GM19372 (cell line): ENCODE data around the gene MTR.

Experiments
- ATAC-seq: cut with Tn5 transposase; IDR thresholded peaks from one replicate; pipeline ENCODE4 v1.9.1; 2021; ENCODE audit warnings: mild to moderate bottlenecking, low read depth, moderate library complexity; ENCODE audit not compliant: unreplicated experiment

MTR gene

DNA sequence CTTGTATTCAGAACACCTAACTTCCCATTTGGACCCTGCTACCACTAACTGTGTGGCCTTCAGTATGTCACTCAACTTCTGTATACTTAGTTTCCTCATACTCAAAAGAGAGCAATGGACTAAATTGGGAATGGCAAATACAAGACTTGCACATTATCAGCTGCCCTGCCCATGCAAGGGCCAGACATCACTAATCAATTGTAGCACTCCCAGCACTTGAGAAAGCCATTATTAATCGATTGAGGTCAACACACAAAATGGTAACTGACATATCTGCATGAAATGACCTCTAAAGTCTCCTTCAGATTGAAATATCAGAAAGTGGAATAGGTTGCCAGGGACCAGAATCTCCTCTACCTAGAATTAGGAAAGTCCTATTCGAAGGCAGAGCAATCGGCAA, 149.9 kb downstream of the MTR start:
- no peak for ATAC-seq

DNA sequence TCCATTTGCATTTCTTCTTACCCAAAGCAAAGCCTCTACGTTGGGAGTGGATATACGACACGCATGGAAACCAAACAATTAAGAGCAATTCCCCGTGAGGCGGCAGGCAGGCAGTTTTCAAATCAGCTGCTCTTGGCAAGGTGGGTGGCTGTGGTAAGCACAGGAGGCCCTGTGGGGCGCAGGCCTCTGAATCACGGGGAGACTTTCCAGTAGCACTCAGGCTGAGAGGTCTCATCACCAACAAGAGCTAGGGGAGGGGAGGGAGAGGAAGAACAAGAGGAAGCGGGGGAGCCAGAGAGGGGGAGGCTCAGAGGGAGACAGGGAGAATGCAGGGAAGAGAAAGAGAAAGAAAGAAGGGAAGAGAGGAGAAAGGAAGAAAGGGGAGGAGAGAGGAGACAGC, 152.7 kb downstream of the MTR start:
- no peak for ATAC-seq

DNA sequence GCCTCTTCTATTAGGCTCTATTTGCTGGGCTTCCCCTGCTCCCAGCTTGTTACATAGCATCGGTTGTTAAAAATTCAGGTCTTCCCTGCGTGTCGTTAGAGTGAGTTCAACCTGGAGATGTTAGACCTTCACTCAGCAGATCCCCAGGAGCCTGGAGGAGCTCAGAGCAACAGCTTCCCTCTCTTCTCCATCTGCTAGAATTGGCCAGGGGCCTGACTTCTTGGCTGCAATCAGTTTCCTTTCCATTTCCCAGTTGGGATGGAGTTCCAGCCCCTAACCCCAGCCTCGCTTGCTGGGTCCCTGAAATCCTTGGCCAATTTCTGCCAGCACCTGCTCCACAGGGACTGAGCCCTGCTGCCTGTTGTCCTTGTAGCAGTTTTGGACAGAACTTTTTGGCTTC, 153.3 kb downstream of the MTR start:
- ATAC-seq: no peak

DNA sequence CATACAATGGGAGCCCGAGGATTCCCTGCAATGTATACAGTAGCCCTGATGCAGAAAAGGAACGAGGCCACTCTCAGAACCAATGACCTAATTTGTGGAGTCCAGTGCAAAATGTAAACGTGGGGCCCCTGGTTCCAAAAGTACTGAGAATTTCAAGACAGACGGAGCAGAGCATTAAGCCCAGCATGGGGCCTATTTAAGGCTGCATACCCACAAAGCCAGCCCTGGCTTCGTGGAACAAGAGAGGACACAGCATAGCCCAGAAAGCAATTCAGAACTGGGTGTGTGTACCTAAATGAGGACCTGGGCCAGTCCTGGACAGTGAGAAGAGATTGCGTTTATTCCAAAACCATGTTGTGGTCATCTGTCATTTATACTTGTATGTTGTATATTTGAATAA, 153.9 kb downstream of the MTR start:
- ATAC-seq: no peak

DNA sequence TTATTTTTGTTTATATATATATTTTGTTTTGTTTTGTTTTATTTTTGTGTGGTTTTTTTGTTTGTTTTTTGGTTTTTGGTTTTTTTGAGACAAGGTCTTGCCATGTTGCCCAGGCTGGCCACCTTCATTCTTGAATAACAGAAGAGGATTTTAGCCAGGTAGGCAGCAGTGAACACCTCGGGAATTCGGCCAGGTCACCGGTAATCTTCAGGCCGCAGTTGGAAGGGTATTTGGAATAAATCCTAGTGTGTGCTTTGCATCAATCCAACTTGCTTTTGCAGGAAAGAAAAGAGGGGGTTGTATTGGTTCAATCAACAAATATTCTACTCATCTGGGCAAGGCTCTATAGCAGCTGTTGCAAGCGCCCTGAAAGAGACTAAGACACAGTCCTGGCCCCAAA, 155.3 kb downstream of the MTR start:
- ATAC-seq: no peak

DNA sequence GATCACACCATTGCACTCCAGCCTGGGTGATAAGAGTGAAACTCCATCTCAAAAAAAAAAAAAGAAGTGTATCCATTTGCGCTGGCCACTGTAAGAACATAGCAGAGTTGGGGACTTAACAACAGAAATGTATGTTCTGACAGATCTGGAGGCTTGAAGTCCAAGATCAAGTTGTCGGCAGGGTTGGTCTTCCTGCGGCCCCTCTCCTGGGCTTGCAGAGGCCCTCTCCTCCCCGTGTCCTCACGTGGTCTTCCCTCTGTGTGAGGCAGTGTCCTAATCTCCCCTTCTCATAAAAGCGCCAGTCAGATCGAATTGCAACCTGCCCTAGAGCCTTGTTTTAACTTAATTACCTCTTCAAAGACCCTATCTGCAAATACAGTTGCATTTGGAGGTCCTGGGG, 156.6 kb downstream of the MTR start:
- ATAC-seq: no peak

DNA sequence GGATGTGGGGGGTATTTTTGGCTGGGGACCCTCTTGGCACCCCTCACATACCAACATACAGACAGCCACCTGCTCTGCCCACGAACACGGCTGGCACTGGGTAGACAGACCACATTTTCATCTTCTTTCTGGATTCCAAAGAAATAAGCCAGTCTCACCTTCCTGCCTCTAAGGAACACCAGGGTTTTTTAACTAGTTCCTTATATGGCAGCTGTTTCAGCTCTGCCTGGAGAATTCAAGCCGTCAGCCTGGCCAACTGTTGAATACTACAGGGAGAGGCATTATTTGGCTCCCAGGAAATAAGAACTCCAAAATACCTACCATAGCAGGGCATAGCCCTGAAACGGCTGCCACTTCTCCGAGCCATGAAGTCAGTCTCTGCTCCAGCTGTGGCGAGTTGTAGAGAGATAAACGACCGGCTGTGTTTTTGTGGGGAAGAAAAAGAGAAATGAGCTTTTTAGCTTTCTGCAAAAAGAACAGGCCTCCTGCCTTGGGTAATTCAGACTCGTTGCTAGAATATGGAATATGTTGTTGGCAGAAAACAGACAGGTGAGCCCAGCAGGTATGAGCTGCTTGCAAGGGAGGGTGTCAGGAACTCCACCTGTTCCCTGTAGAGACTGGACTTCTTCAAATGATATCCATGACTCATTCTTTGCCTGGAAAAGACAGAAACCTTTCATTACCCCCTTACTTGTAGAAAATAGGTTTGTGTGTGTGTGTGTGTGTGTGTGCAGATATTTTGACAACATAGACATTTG, 157.3 kb downstream of the MTR start:
- ATAC-seq: no peak

DNA sequence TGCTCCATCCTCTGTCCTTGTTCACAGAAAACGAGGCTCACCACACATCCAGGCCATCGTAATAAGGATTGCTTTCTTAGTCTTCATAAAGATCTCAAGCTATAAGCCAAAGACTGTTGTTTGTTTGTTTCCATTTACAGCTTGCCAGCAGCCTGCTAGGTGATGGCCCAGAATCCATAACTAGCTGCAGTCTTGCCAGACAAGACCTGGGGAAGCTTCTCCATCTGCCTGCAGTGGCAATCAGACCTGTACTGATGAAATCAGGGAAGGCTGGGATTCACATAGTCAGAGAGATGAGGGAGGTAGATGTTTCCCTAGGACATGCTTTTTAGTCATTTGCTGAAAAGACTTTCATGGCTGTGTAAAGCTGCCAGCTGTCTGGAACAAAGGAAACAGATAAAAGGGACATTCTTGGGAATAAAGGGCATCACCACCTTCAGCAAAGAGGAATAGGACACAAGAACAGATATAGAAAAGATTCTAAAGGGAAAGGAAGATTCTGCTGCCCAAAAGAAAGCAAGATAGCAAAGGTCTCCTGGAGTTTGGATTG, 158.1 kb downstream of the MTR start:
- no peak for ATAC-seq
